Subcutaneous abdominal adipose tissue (tissue), 5 donors: ENCODE data around the gene C4orf54.

ENCODE experiments used
- H3K27ac ChIP-seq: one replicate; pipeline ENCODE4 v1.7.0; 2013; ENCODE audit warnings: low read depth, mild to moderate bottlenecking, inconsistent platforms, low read length, moderate library complexity
- H3K27me3 ChIP-seq, 5 donors: one replicate each; pipeline ENCODE4 v1.7.0; 2013; ENCODE audit warnings: low read length in 5 of 5, inconsistent platforms in 1 of 5; ENCODE audit not compliant: control insufficient read depth in 5 of 5, insufficient read depth in 4 of 5
- H3K36me3 ChIP-seq, 5 donors: one replicate each; pipeline ENCODE4 v1.7.0; 2013; ENCODE audit warnings: low read length in 5 of 5; ENCODE audit not compliant: control insufficient read depth in 5 of 5, insufficient read depth in 5 of 5
- H3K4me1 ChIP-seq, 5 donors: one replicate each; pipeline ENCODE4 v1.7.0; 2013; ENCODE audit warnings: low read length in 5 of 5, mild to moderate bottlenecking in 3 of 5, moderate library complexity in 1 of 5; ENCODE audit not compliant: control insufficient read depth in 5 of 5, insufficient read depth in 5 of 5
- H3K4me3 ChIP-seq, 5 donors: one replicate each; pipeline ENCODE4 v1.7.0; 2013; ENCODE audit warnings: low read length in 5 of 5, low read depth in 1 of 5
- H3K9ac ChIP-seq, 5 donors: one replicate each; pipeline ENCODE4 v1.7.0; 2013; ENCODE audit warnings: low read length in 5 of 5, mild to moderate bottlenecking in 4 of 5, moderate library complexity in 3 of 5
- H3K9me3 ChIP-seq, 5 donors: one replicate each; pipeline ENCODE4 v1.7.0; 2013; ENCODE audit warnings: low read length in 5 of 5; ENCODE audit not compliant: control insufficient read depth in 5 of 5
- donor health status: healthy.
- donor health status: healthy.
- donor health status: healthy.
- donor health status: healthy.
- donor health status: healthy.

Gene C4orf54

GRCh38 chr4:99657798-99658197 lies at the start of gene C4orf54:
TSS of gene C4orf54 (minus strand) at chr4:99657828. CDS start at chr4:99654648, 3,180 bp downstream.
- Histone ChIP-seq H3K9me3 (no peaks in the 10 kb centered on the region), H3K36me3 (no peaks in the 10 kb centered on the region), H3K4me1 (peaks cover 0 to 5% (median 3%) of the 10 kb centered on the region in 5 donors), H3K27me3 (no peaks in the 10 kb centered on the region), H3K4me3 (no peak within 1 kb of the TSS), H3K27ac (no peak within 1 kb of the TSS), H3K9ac (no peak within 1 kb of the TSS)

- H3K9ac ChIP-seq, result no peak overlapping the region
- H3K4me3 ChIP-seq, result no peak overlapping the region
- H3K27me3 ChIP-seq, result no peaks in the 10 kb centered on the region
- H3K27ac ChIP-seq, result no peak overlapping the region
- H3K9me3 ChIP-seq, result no peaks in the 10 kb centered on the region
- H3K4me1 ChIP-seq, result peaks cover 0 to 10% (median 0%) of the 10 kb centered on the region in 5 donors
- no peaks in the 10 kb centered on the region for H3K36me3 ChIP-seq
These were observed 48.3 kb upstream of the C4orf54 start for GRCh38 chr4:99705891-99706290.

GRCh38 chr4:99696801-99697200 lies 39.2 kb upstream of the C4orf54 start:
- Histone ChIP-seq H3K36me3 (no peaks in the 10 kb centered on the region), H3K27ac (no peak overlapping the region)

GRCh38 chr4:99693140-99693539 lies 35.5 kb upstream of the C4orf54 start:
- no peaks in the 10 kb centered on the region for H3K4me1 ChIP-seq
- H3K9me3 ChIP-seq, result peaks cover 0 to 18% (median 10%) of the 10 kb centered on the region in 5 donors
- H3K9ac ChIP-seq, result no peak overlapping the region
- H3K27ac ChIP-seq, result no peak overlapping the region
- H3K27me3 ChIP-seq, result no peaks in the 10 kb centered on the region
- no peak overlapping the region for H3K4me3 ChIP-seq
- no peaks in the 10 kb centered on the region for H3K36me3 ChIP-seq

More at GRCh38 chr4:99696801-99697200, 39.2 kb upstream of the C4orf54 start:
- Histone ChIP-seq H3K27me3 (no peaks in the 10 kb centered on the region), H3K4me3 (no peak overlapping the region), H3K9ac (no peak overlapping the region), H3K4me1 (no peaks in the 10 kb centered on the region), H3K9me3 (peaks cover 0 to 3% (median 1%) of the 10 kb centered on the region in 5 donors)

GRCh38 chr4:99690990-99691389 lies 33.4 kb upstream of the C4orf54 start:
- Histone ChIP-seq H3K27ac (no peak overlapping the region), H3K9me3 (peaks cover 0 to 18% (median 10%) of the 10 kb centered on the region in 5 donors), H3K27me3 (no peaks in the 10 kb centered on the region), H3K9ac (no peak overlapping the region), H3K4me3 (no peak overlapping the region), H3K36me3 (no peaks in the 10 kb centered on the region), H3K4me1 (no peaks in the 10 kb centered on the region)

GRCh38 chr4:99690472-99690871 lies 32.8 kb upstream of the C4orf54 start:
- no peak overlapping the region for H3K4me3 ChIP-seq
- H3K9ac ChIP-seq, result no peak overlapping the region
- H3K36me3 ChIP-seq, result no peaks in the 10 kb centered on the region
- H3K27me3 ChIP-seq, result no peaks in the 10 kb centered on the region
- no peaks in the 10 kb centered on the region for H3K4me1 ChIP-seq
- H3K27ac ChIP-seq, result no peak overlapping the region
- peaks cover 0 to 18% (median 10%) of the 10 kb centered on the region in 5 donors for H3K9me3 ChIP-seq

GRCh38 chr4:99687120-99687519 lies 29.5 kb upstream of the C4orf54 start:
- H3K4me3 ChIP-seq, result no peak overlapping the region
- no peaks in the 10 kb centered on the region for H3K27me3 ChIP-seq
- H3K27ac ChIP-seq, result no peak overlapping the region
- no peak overlapping the region for H3K9ac ChIP-seq
- no peaks in the 10 kb centered on the region for H3K4me1 ChIP-seq
- peaks cover 0 to 18% (median 10%) of the 10 kb centered on the region in 5 donors for H3K9me3 ChIP-seq
- no peaks in the 10 kb centered on the region for H3K36me3 ChIP-seq

- H3K9ac ChIP-seq, result no peak overlapping the region
- peaks cover 0 to 2% (median 0%) of the 10 kb centered on the region in 5 donors for H3K9me3 ChIP-seq
- H3K4me1 ChIP-seq, result peaks cover 0 to 6% (median 0%) of the 10 kb centered on the region in 5 donors
- H3K27me3 ChIP-seq, result no peaks in the 10 kb centered on the region
- no peak overlapping the region for H3K4me3 ChIP-seq
- no peak overlapping the region for H3K27ac ChIP-seq
- H3K36me3 ChIP-seq, result no peaks in the 10 kb centered on the region
These were observed 27.6 kb upstream of the C4orf54 start for GRCh38 chr4:99685234-99685633.

GRCh38 chr4:99683895-99684294 lies 26.3 kb upstream of the C4orf54 start:
- Histone ChIP-seq H3K4me1 (peaks cover 0 to 11% (median 3%) of the 10 kb centered on the region in 5 donors), H3K27ac (no peak overlapping the region), H3K9ac (no peak overlapping the region), H3K36me3 (no peaks in the 10 kb centered on the region), H3K9me3 (no peaks in the 10 kb centered on the region), H3K27me3 (no peaks in the 10 kb centered on the region), H3K4me3 (no peak overlapping the region)

- Histone ChIP-seq H3K4me1 (peaks cover 0 to 13% (median 3%) of the 10 kb centered on the region in 5 donors), H3K9me3 (peaks cover 0 to 2% (median 0%) of the 10 kb centered on the region in 5 donors)
These were observed 22.3 kb upstream of the C4orf54 start for GRCh38 chr4:99679976-99680375.

More at GRCh38 chr4:99679976-99680375, 22.3 kb upstream of the C4orf54 start:
- no peaks in the 10 kb centered on the region for H3K36me3 ChIP-seq
- H3K27ac ChIP-seq, result no peak overlapping the region
- H3K9ac ChIP-seq, result no peak overlapping the region
- H3K27me3 ChIP-seq, result no peaks in the 10 kb centered on the region
- H3K4me3 ChIP-seq, result no peak overlapping the region
